Measurements from ENCODE around the gene HOXD8. TPM values are rescaled to one million over a fixed set of nuclear protein-coding genes. Genes with fewer than 3 reads are reported as not detected.

Gene HOXD8
- total RNA-seq, 8 experiments from 2014 or later: 18.1 to 45.0 (median 28.9) TPM

- in situ Hi-C loops (cut with MboI; ENCODE audit: low pct_unique_long_range_greater_than_20kb in 2 of 9, low sequenced_read_pairs in 9 of 9, unreplicated experiment in 9 of 9): no loop called here
- WGBS, 10 experiments: 18 to 20% methylated on average over 1 to 5 of the region's 68 CpGs; no CpG with 5 or more reads in 8 of the 10 experiments
- peak; percentile 62 to 88 (median 72) for ATAC-seq (replicated peaks in 6 of 8)
- peaks cover 35 to 39% of the 10 kb centered on the region in 2 donors for H3K4me1 ChIP-seq (replicated peaks in 1 of 2)
- peak overlapping the region; percentile 28 to 44 (median 31) for H3K4me3 ChIP-seq
- peak overlapping the region; percentile 94 to 96 for H3K27ac ChIP-seq
These were observed 48.7 kb downstream of the HOXD8 start for GRCh38 chr2:176178038-176178756.

DNA sequence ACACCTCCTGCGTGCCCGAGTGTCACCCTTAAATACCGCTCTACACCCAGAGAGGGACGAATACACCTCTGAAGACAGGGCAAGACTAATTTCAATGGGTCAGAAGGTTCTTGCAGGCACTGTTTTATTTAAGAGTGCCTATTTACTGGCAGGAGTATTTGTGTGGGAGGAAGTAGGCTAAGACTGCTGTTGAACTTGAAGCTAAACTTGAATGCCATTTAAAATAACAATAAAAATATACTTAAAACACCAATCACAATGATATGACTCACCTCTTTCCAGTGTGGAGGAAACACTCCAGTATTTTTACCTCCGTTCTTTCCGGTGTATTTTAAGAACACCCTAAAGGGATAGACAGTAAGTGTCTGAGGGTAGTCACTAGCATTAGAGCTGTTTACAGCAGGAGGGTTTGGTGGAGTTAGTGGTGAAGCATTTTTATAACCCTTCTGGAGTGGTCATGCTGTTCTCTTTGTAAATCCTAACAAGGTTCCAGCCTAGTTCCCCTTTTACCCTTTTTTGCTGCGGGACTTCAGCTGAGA, 49.3 kb downstream of the HOXD8 start:
- H3K27ac ChIP-seq: peak overlapping the region; percentile 94 to 96
- H3K4me1 ChIP-seq (replicated peaks in 1 of 2): peaks cover 34 to 35% of the 10 kb centered on the region in 2 donors
- in situ Hi-C loops (cut with MboI; ENCODE audit: low pct_unique_long_range_greater_than_20kb in 2 of 9, low sequenced_read_pairs in 9 of 9, unreplicated experiment in 9 of 9): no loop called here
- ATAC-seq (replicated peaks in 6 of 8): no peak
- 27 to 100% (median 79%) methylated on average over 1 to 3 of the region's 7 CpGs for WGBS, 10 experiments
- peak overlapping the region; percentile 28 to 44 (median 31) for H3K4me3 ChIP-seq

DNA sequence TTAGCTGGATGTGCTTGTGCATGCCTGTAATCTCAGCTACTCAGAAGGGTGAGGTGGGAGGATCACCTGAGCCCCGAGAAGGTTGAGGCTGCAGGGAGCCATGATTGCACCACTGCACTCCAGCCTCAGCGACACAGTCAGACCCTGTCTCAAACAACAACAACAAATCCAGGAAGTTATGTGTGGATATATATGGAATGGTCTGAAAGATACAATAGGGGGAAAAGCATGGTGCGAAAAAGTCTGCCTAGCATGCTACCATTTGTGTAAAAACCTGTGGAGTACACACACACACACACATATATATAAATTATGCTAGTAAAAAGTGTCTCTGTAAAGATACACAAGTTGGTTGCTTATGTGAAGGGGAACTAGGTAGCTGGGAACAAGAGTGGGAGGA, 52.0 kb downstream of the HOXD8 start:
- H3K27ac ChIP-seq: no peak overlapping the region
- ATAC-seq (replicated peaks in 6 of 8): no peak
- 83 to 100% (median 100%) methylated on average over 1 to 3 of the region's 3 CpGs; no CpG with 5 or more reads in 2 of the 10 experiments for WGBS, 10 experiments
- H3K4me3 ChIP-seq: no peak overlapping the region
- in situ Hi-C loops (cut with MboI; ENCODE audit: low pct_unique_long_range_greater_than_20kb in 2 of 9, low sequenced_read_pairs in 9 of 9, unreplicated experiment in 9 of 9): no loop called here
- peaks cover 11 to 20% of the 10 kb centered on the region in 2 donors for H3K4me1 ChIP-seq (replicated peaks in 1 of 2)

Other genes starting within 250 kb of the HOXD8 start
- gene LNPK, start 127.4 kb upstream of the HOXD8 start, total RNA-seq: 10 to 100 TPM; 12.4 to 51.7 (median 34.9) TPM
- gene EVX2, start 45.7 kb upstream of the HOXD8 start, total RNA-seq: under 1 TPM in 7 of 8 experiments, not detected in 1; 0.04 to 0.21 (median 0.09) TPM
- 1 to 10 TPM in 1 of 8 experiments, under 1 TPM in 5, not detected in 2; 0.05 to 7.1 (median 0.28) TPM for gene HOXD13, start 37.0 kb upstream of the HOXD8 start, total RNA-seq
- gene HOXD12, start 29.9 kb upstream of the HOXD8 start, total RNA-seq: 1 to 10 TPM in 1 of 8 experiments, under 1 TPM in 2, not detected in 5; 0.13 to 1.2 (median 0.33) TPM
- gene HOXD11, start 22.4 kb upstream of the HOXD8 start, total RNA-seq: 10 to 100 TPM in 1 of 8 experiments, under 1 TPM in 2, not detected in 5; 0.42 to 38.1 (median 0.52) TPM
- 10 to 100 TPM in 1 of 8 experiments, 1 to 10 TPM in 1, under 1 TPM in 4, not detected in 2; 0.11 to 22.3 (median 0.61) TPM for gene HOXD10, start 12.9 kb upstream of the HOXD8 start, total RNA-seq
- 10 to 100 TPM in 1 of 8 experiments, 1 to 10 TPM in 7; 2.9 to 11.9 (median 5.7) TPM for gene HOXD9, start 7.0 kb upstream of the HOXD8 start, total RNA-seq
- 10 to 100 TPM in 7 of 8 experiments, 1 to 10 TPM in 1; 6.6 to 51.2 (median 20.2) TPM for gene HOXD4, start 21.8 kb downstream of the HOXD8 start, total RNA-seq
- gene HOXD3, start 27.6 kb downstream of the HOXD8 start, total RNA-seq: 10 to 100 TPM in 6 of 8 experiments, 1 to 10 TPM in 2; 8.9 to 47.6 (median 22.3) TPM
- 1 to 10 TPM in 7 of 8 experiments, under 1 TPM in 1; 0.43 to 6.2 (median 2.6) TPM for gene HOXD1, start 59.0 kb downstream of the HOXD8 start, total RNA-seq
- 10 to 100 TPM; 46.0 to 69.5 (median 59.2) TPM for gene MTX2, start 139.7 kb downstream of the HOXD8 start, total RNA-seq

Data from motor neuron (in vitro differentiated cells).